IMR-90 (cell line): ENCODE results near the gene UCK2. TPM values are rescaled to one million over a fixed set of nuclear protein-coding genes. Genes with fewer than 3 reads are reported as not detected.

ENCODE experiments used
- ATAC-seq: fragments of 200-7000 bp; cut with Tn5 transposase; 2 replicates; pipeline ENCODE4 v1.9.1; 2020; ENCODE audit warnings: low read depth, mild to moderate bottlenecking, moderate library complexity
- BruUV-seq: library from RNA; stranded (reverse); fragments of 400-500 nt; replicated peaks from 2 replicates; lab custom pipeline; 2021; lab: Mats Ljungman, UMichigan
- CTCF ChIA-PET: fragments of 300-600 bp; formaldehyde crosslinking; extraction: SDS; loops from one replicate; lab custom pipeline; 2021; ENCODE audit warnings: antibody characterized with exemption; lab: Yijun Ruan, JAX
- POLR2A ChIA-PET: fragments of 300-600 bp; sonication (Branson Sonifier 250); formaldehyde crosslinking; loops from one replicate; lab custom pipeline; 2022; ENCODE audit warnings: antibody characterized with exemption; ENCODE audit not compliant: unreplicated experiment; lab: Charles Lee
- DNase-seq: peaks from one replicate; pipeline ENCODE4 v3.0.0; 2013
- H2AFZ ChIP-seq: replicated peaks from 2 replicates; pipeline ENCODE3; 2013; ENCODE audit warnings: low read length, mild to moderate bottlenecking; ENCODE audit not compliant: poor library complexity
- H2AK5ac ChIP-seq: 2 replicates; pipeline ENCODE4 v1.6.1; 2013; ENCODE audit warnings: low read depth, low read length, inconsistent platforms
- H2AK9ac ChIP-seq: replicated peaks from 2 replicates; pipeline ENCODE3; 2013; ENCODE audit warnings: mild to moderate bottlenecking, low read depth, low read length, moderate library complexity; ENCODE audit not compliant: poor library complexity
- H2BK120ac ChIP-seq: 2 replicates; pipeline ENCODE4 v1.6.1; 2013; ENCODE audit warnings: low read depth, low read length, inconsistent platforms
- H2BK15ac ChIP-seq: 3 replicates; pipeline ENCODE4 v1.6.1; 2013; ENCODE audit warnings: low read depth, low read length, inconsistent platforms
- H2BK20ac ChIP-seq: 2 replicates; pipeline ENCODE4 v1.6.1; 2013; ENCODE audit warnings: low read depth, mild to moderate bottlenecking, inconsistent platforms, low read length, moderate library complexity
- H2BK5ac ChIP-seq: 2 replicates; pipeline ENCODE4 v1.6.1; 2013; ENCODE audit warnings: mild to moderate bottlenecking, low read depth, low read length, inconsistent platforms; ENCODE audit not compliant: poor library complexity, severe bottlenecking
- H3K14ac ChIP-seq: replicated peaks from 2 replicates; pipeline ENCODE4 v1.6.1; 2013; ENCODE audit warnings: low read depth, low read length, inconsistent platforms
- H3K18ac ChIP-seq: 2 replicates; pipeline ENCODE4 v1.6.1; 2013; ENCODE audit warnings: low read depth, low read length, control low read depth
- H3K23ac ChIP-seq: 2 replicates; pipeline ENCODE4 v1.6.1; 2013; ENCODE audit warnings: low read depth, low read length, inconsistent platforms
- H3K27ac ChIP-seq: 2 replicates; pipeline ENCODE4 v1.5.1; 2013; ENCODE audit warnings: mild to moderate bottlenecking, control low read depth, low read length; ENCODE audit not compliant: insufficient read depth
- H3K27me3 ChIP-seq: 2 replicates; pipeline ENCODE4 v1.6.1; 2013; ENCODE audit warnings: low read length; ENCODE audit not compliant: control insufficient read depth, insufficient read depth
- H3K36me3 ChIP-seq: 2 replicates; pipeline ENCODE4 v1.6.1; 2013; ENCODE audit warnings: low read length, mixed read lengths; ENCODE audit not compliant: control insufficient read depth, insufficient read depth
- H3K4ac ChIP-seq: 2 replicates; pipeline ENCODE4 v1.6.1; 2013; ENCODE audit warnings: low read depth, low read length, inconsistent platforms
- H3K4me1 ChIP-seq: 2 replicates; pipeline ENCODE4 v1.6.1; 2013; ENCODE audit warnings: low read length, mixed read lengths; ENCODE audit not compliant: control insufficient read depth, insufficient read depth
- H3K4me2 ChIP-seq: 2 replicates; pipeline ENCODE4 v1.6.1; 2013; ENCODE audit warnings: low read depth, mild to moderate bottlenecking, control low read depth, low read length, moderate library complexity
- H3K4me3 ChIP-seq: 2 replicates; pipeline ENCODE4 v1.5.1; 2013; ENCODE audit warnings: low read depth, mild to moderate bottlenecking, control low read depth, low read length, moderate library complexity; ENCODE audit not compliant: insufficient read depth
- H3K56ac ChIP-seq: 2 replicates; pipeline ENCODE4 v1.6.1; 2013; ENCODE audit warnings: low read length, inconsistent platforms; ENCODE audit not compliant: insufficient read depth; ENCODE audit errors: extremely low read depth
- H3K79me1 ChIP-seq, 2 experiments: 2 replicates each; pipeline ENCODE4 v1.6.1; 2013; ENCODE audit warnings: low read length in 2 of 2, inconsistent platforms in 1 of 2, low read depth in 1 of 2
- H3K9ac ChIP-seq: 2 replicates; pipeline ENCODE4 v1.6.1; 2013; ENCODE audit warnings: low read depth, low read length, control low read depth
- H3K9me1 ChIP-seq: 2 replicates; pipeline ENCODE4 v1.6.1; 2013; ENCODE audit warnings: low read length, inconsistent platforms; ENCODE audit not compliant: insufficient read depth
- H3K9me3 ChIP-seq: 2 replicates; pipeline ENCODE4 v1.6.1; 2013; ENCODE audit warnings: low read length; ENCODE audit not compliant: control insufficient read depth, insufficient read depth
- H4K20me1 ChIP-seq: 2 replicates; pipeline ENCODE4 v1.6.1; 2013; ENCODE audit warnings: low read length, inconsistent platforms; ENCODE audit not compliant: insufficient read depth
- H4K5ac ChIP-seq: 2 replicates; pipeline ENCODE4 v1.6.1; 2013; ENCODE audit warnings: mild to moderate bottlenecking, low read depth, low read length, control low read depth
- H4K8ac ChIP-seq, 2 experiments: 2 replicates each; pipeline ENCODE4 v1.6.1; 2013; ENCODE audit warnings: low read depth in 2 of 2, low read length in 2 of 2, control low read depth in 1 of 2, inconsistent platforms in 1 of 2
- H4K91ac ChIP-seq: 2 replicates; pipeline ENCODE4 v1.6.1; 2013; ENCODE audit warnings: low read depth, low read length, inconsistent platforms; ENCODE audit not compliant: insufficient read depth
- BHLHE40 ChIP-seq: fragments of 150-350 bp; IDR thresholded peaks from 2 replicates; pipeline ENCODE4 v1.6.1; 2016; ENCODE audit warnings: mild to moderate bottlenecking, low read depth, low read length
- CHD1 ChIP-seq: IDR thresholded peaks from 2 replicates; pipeline ENCODE4 v1.6.1; 2012; ENCODE audit warnings: low read depth, low read length, improper control_type of control experiment
- FOS ChIP-seq: fragments of 150-350 bp; IDR thresholded peaks from 2 replicates; pipeline ENCODE4 v1.6.1; 2016; ENCODE audit warnings: low read depth, low read length
- MAFK ChIP-seq: IDR thresholded peaks from 2 replicates; pipeline ENCODE4 v1.6.1; 2012; ENCODE audit warnings: low read depth, low read length, improper control_type of control experiment
- MXI1 ChIP-seq: IDR thresholded peaks from 2 replicates; pipeline ENCODE4 v1.6.1; 2012; ENCODE audit warnings: low read depth, mild to moderate bottlenecking, low read length, moderate library complexity, borderline replicate concordance
- NFE2L2 ChIP-seq: fragments of 150-350 bp; IDR thresholded peaks from 2 replicates; pipeline ENCODE4 v1.6.1; 2016; ENCODE audit warnings: low read depth, mild to moderate bottlenecking, low read length
- RAD21 ChIP-seq: IDR thresholded peaks from 2 replicates; pipeline ENCODE4 v1.6.1; 2012; ENCODE audit warnings: low read length, improper control_type of control experiment
- RCOR1 ChIP-seq: IDR thresholded peaks from 2 replicates; pipeline ENCODE4 v1.6.1; 2012; ENCODE audit warnings: mild to moderate bottlenecking, low read length, improper control_type of control experiment; ENCODE audit not compliant: insufficient replicate concordance
- RFX5 ChIP-seq: IDR thresholded peaks from 2 replicates; pipeline ENCODE4 v1.8.0; 2012; ENCODE audit warnings: low read depth, mild to moderate bottlenecking, low read length, moderate library complexity
- SMC3 ChIP-seq: fragments of 150-350 bp; IDR thresholded peaks from 2 replicates; pipeline ENCODE4 v1.6.1; 2016; ENCODE audit warnings: low read depth, mild to moderate bottlenecking, antibody characterized with exemption, low read length, moderate library complexity
- WGBS, 2 experiments: methylation state at CpG; one replicate each; pipeline versions ENCODE4 v1.1.5 to v1.1.7; 2013; ENCODE audit warnings: missing lambda C conversion rate in 2 of 2; ENCODE audit not compliant: insufficient read length in 1 of 2; ENCODE audit errors: extremely low coverage in 2 of 2; 5-methylcytosine and 5-hydroxymethylcytosine counted together
- dilution Hi-C: fragments of 300-500 bp; cut with HindIII; formaldehyde crosslinking; loops from one replicate; pipeline ENCODE4 v1.14.3; 2018; ENCODE audit warnings: low sequenced_read_pairs; ENCODE audit not compliant: unreplicated experiment
- in situ Hi-C: fragments of 300-500 bp; cut with MboI; formaldehyde crosslinking; loops from 3 replicates; pipeline ENCODE4 v1.14.3; 2019; ENCODE audit warnings: low sequenced_read_pairs, inconsistent platforms, mixed read lengths
- intact Hi-C: fragments of 100-400 bp; cut with micrococcal nuclease; formaldehyde crosslinking; loops from 2 replicates; pipeline ENCODE4 v1.10.0; 2022
- polyA plus RNA-seq, 3 experiments: library from polyadenylated mRNA; depleted of rRNA; stranded (reverse); fragments of >200 nt; gene quantifications; 2 replicates each; pipeline ENCODE4 v1.2.3, GENCODE V29; 2012; ENCODE audit warnings: low replicate concordance in 1 of 3
- total RNA-seq: library from RNA; depleted of rRNA; stranded (reverse); fragments of >200 nt; gene quantifications from 2 replicates; pipeline ENCODE4 v1.2.3, GENCODE V29; 2012
- TF ChIP-seq, protein P1 (sequence below): fragments of 150-350 bp; IDR thresholded peaks from 2 replicates; pipeline ENCODE4 v1.6.1; 2016; ENCODE audit warnings: low read depth, mild to moderate bottlenecking, low read length, moderate library complexity, borderline replicate concordance
- TF ChIP-seq, protein P2 (sequence below): conservative IDR thresholded peaks from 2 replicates; pipeline ENCODE4 v1.5.1; 2012; ENCODE audit warnings: mild to moderate bottlenecking, low read depth, low read length, improper control_type of control experiment
- TF ChIP-seq, protein P3 (sequence below): fragments of 150-350 bp; IDR thresholded peaks from 2 replicates; pipeline ENCODE4 v1.6.1; 2017; ENCODE audit warnings: mild to moderate bottlenecking, antibody characterized with exemption, low read length, low read depth

UCK2 gene
- total and polyA plus RNA-seq, 2 of the 4 experiments (the other 2 are of a cell fraction), result 83.0 to 87.8 TPM

DNA sequence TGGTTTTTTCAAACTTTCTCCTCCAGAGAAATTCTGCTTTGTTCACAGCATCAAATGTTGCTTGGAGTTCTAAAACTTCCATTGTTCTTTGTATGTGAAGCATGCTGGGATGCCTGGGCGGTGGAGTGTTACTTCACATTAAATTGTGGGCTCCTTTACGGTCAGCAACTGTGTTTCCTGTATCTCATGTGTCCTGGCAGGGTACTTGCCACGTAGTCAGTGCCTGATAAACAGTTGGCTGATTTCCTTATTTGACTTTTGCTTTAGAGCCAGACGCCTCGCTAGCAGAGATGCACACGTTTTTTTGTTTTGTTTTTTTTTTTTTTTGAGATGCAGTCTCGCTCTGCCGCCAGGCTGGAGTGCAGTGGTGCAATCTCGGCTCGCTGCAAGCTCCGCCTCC is 96.7 kb downstream of the UCK2 start:
- Histone ChIP-seq H3K4ac (no peak overlapping the region), H3K79me1 (no peaks in the 10 kb centered on the region), H2AK9ac (no peak overlapping the region), H2BK20ac (no peak overlapping the region), H3K14ac (no peak overlapping the region), H4K20me1 (no peaks in the 10 kb centered on the region), H3K36me3 (no peaks in the 10 kb centered on the region), H3K4me3 (no peak overlapping the region), H2BK120ac (no peak overlapping the region), H3K4me2 (no peak overlapping the region), H3K27ac (no peak overlapping the region), H4K5ac (no peak overlapping the region), H2BK15ac (no peak overlapping the region), H3K4me1 (no peaks in the 10 kb centered on the region), H3K9me3 (no peaks in the 10 kb centered on the region), H3K27me3 (no peaks in the 10 kb centered on the region), H4K8ac (no peak overlapping the region), H3K9ac (no peak overlapping the region), H2BK5ac (no peak overlapping the region), H2AFZ (no peak overlapping the region), H3K23ac (no peak overlapping the region), H2AK5ac (no peak overlapping the region), H3K9me1 (no peaks in the 10 kb centered on the region), H3K18ac (no peak overlapping the region), H3K56ac (no peak overlapping the region), H4K91ac (no peak overlapping the region)
- dilution Hi-C loops (no loop called here), in situ Hi-C loops (no loop called here), intact Hi-C loops (loop anchor here (1.0 to 10.0 kb wide), 3 partner anchors 555 to 1135 kb away; partner anchors contain the start of gene POGK)
- DNase-seq (no peak), ATAC-seq (no peak)
- no peak for TF ChIP-seq NFE2L2
- no peak for TF ChIP-seq MXI1
- TF ChIP-seq, protein P1, sequence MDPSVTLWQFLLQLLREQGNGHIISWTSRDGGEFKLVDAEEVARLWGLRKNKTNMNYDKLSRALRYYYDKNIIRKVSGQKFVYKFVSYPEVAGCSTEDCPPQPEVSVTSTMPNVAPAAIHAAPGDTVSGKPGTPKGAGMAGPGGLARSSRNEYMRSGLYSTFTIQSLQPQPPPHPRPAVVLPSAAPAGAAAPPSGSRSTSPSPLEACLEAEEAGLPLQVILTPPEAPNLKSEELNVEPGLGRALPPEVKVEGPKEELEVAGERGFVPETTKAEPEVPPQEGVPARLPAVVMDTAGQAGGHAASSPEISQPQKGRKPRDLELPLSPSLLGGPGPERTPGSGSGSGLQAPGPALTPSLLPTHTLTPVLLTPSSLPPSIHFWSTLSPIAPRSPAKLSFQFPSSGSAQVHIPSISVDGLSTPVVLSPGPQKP, result no peak
- TF ChIP-seq BHLHE40, result no peak
- TF ChIP-seq SMC3, result no peak
- TF ChIP-seq, protein P2, sequence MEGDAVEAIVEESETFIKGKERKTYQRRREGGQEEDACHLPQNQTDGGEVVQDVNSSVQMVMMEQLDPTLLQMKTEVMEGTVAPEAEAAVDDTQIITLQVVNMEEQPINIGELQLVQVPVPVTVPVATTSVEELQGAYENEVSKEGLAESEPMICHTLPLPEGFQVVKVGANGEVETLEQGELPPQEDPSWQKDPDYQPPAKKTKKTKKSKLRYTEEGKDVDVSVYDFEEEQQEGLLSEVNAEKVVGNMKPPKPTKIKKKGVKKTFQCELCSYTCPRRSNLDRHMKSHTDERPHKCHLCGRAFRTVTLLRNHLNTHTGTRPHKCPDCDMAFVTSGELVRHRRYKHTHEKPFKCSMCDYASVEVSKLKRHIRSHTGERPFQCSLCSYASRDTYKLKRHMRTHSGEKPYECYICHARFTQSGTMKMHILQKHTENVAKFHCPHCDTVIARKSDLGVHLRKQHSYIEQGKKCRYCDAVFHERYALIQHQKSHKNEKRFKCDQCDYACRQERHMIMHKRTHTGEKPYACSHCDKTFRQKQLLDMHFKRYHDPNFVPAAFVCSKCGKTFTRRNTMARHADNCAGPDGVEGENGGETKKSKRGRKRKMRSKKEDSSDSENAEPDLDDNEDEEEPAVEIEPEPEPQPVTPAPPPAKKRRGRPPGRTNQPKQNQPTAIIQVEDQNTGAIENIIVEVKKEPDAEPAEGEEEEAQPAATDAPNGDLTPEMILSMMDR, result no peak
- no peak for TF ChIP-seq MAFK
- TF ChIP-seq FOS, result no peak
- TF ChIP-seq RFX5, result no peak
- no peak for TF ChIP-seq CHD1
- no peak for TF ChIP-seq RAD21
- TF ChIP-seq, protein P3, sequence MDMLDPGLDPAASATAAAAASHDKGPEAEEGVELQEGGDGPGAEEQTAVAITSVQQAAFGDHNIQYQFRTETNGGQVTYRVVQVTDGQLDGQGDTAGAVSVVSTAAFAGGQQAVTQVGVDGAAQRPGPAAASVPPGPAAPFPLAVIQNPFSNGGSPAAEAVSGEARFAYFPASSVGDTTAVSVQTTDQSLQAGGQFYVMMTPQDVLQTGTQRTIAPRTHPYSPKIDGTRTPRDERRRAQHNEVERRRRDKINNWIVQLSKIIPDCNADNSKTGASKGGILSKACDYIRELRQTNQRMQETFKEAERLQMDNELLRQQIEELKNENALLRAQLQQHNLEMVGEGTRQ, result no peak
- no peak for TF ChIP-seq RCOR1
- ChIA-PET CTCF (interaction anchor here (0.6 to 1.7 kb wide), 16 partner anchors 10 to 1135 kb away, joined by 3 to 32 read pairs (median 4); no protein-coding TSS in a partner anchor), POLR2A (no interaction called here)
- 69% methylated on average over 10 of the region's 11 CpGs; no CpG with 5 or more reads in 1 of the 2 experiments for WGBS, 2 experiments
- no TSS peak for BruUV-seq
